H1 (cell line): ENCODE data around the gene CXCR5.

Experiments used
- EZH2 ChIP-seq: fragments of 200-600 bp; sonication (generic); IDR thresholded peaks from 2 replicates; pipeline ENCODE4 v1.7.1; 2012; ENCODE audit warnings: low read depth, mild to moderate bottlenecking, moderate library complexity, low read length, inconsistent platforms; ENCODE audit not compliant: severe bottlenecking
- NRF1 ChIP-seq: IDR thresholded peaks from 2 replicates; pipeline ENCODE4 v1.6.1; 2011; ENCODE audit warnings: mild to moderate bottlenecking, low read depth, low read length, improper control_type of control experiment
- SP1 ChIP-seq: IDR thresholded peaks from 2 replicates; pipeline ENCODE4 v1.6.1; 2011; ENCODE audit warnings: low read depth, low read length
- SUZ12 ChIP-seq: fragments of 200-600 bp; sonication (generic); IDR thresholded peaks from 2 replicates; pipeline ENCODE4 v1.6.1; 2012; ENCODE audit warnings: mild to moderate bottlenecking, inconsistent platforms, low read length, moderate library complexity, mixed read lengths
- TAF1 ChIP-seq: IDR thresholded peaks from 2 replicates; pipeline ENCODE4 v1.6.1; 2011; ENCODE audit warnings: mild to moderate bottlenecking, low read depth, low read length
- YY1 ChIP-seq: IDR thresholded peaks from 2 replicates; pipeline ENCODE4 v1.6.1; 2011; ENCODE audit warnings: low read depth, mild to moderate bottlenecking, low read length
- TF ChIP-seq, protein P1 (sequence below), 3 experiments: IDR thresholded peaks; 1 replicate in 2 of 3; 2 replicates in 1 of 3; pipeline versions ENCODE4 v1.5.1 to v1.6.1; 2011; ENCODE audit warnings: low read length in 3 of 3, mild to moderate bottlenecking in 3 of 3, inconsistent platforms in 2 of 3, low read depth in 1 of 3, moderate library complexity in 1 of 3; ENCODE audit not compliant: insufficient read depth in 1 of 3; ENCODE audit errors: control extremely low read depth in 1 of 3

DNA sequence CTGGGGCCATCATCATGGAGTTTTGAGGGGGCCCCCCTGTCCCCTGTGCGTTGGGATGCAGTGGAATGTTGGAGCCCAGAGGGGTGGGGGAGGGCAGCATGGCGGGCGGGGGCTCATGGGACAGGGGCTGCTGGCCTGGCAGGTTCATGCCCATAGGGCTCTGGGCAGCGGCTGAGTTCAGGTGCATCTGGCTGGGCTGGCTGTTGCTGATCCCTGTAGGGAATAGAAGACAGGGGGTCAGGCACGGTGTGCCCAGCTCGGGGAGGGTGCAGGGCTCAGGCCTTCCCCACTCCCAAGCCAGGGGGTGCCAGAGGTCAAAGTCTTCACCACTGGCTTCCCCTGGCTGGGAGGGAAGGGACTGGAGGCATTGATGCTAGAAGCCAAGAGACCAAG, 15.6 kb downstream of the CXCR5 start:
- TF ChIP-seq SUZ12 (no peak), TAF1 (no peak), YY1 (no peak), SP1 (no peak), EZH2 (no peak), NRF1 (no peak)
- TF ChIP-seq, protein P1, sequence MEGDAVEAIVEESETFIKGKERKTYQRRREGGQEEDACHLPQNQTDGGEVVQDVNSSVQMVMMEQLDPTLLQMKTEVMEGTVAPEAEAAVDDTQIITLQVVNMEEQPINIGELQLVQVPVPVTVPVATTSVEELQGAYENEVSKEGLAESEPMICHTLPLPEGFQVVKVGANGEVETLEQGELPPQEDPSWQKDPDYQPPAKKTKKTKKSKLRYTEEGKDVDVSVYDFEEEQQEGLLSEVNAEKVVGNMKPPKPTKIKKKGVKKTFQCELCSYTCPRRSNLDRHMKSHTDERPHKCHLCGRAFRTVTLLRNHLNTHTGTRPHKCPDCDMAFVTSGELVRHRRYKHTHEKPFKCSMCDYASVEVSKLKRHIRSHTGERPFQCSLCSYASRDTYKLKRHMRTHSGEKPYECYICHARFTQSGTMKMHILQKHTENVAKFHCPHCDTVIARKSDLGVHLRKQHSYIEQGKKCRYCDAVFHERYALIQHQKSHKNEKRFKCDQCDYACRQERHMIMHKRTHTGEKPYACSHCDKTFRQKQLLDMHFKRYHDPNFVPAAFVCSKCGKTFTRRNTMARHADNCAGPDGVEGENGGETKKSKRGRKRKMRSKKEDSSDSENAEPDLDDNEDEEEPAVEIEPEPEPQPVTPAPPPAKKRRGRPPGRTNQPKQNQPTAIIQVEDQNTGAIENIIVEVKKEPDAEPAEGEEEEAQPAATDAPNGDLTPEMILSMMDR (IDR thresholded peaks at IDR 0.05; ENCODE audit: control extremely low read depth in 1 of 3, insufficient read depth in 1 of 3, low read depth in 1 of 3, low read length in 3 of 3) = peak in 2 of 3 experiments; percentile 9 to 16; a peak in 1 of 4 replicates
